GM12864 (cell line): ENCODE data around the gene SCNN1A.

Experiments used
- DNase-seq: peaks from one replicate; pipeline ENCODE4 v3.0.0-alpha.2; 2011; ENCODE audit warnings: low read depth
- H3K4me3 ChIP-seq: 2 replicates; pipeline ENCODE4 v1.5.1; 2011; ENCODE audit warnings: mild to moderate bottlenecking, low read depth, low read length, control low read depth
- TF ChIP-seq, protein P1 (sequence below): IDR thresholded peaks from 2 replicates; pipeline ENCODE4 v1.5.1; 2011; ENCODE audit warnings: low read depth, mild to moderate bottlenecking, moderate library complexity, low read length, control low read depth, inconsistent platforms; ENCODE audit errors: missing control alignments

Gene SCNN1A

DNA sequence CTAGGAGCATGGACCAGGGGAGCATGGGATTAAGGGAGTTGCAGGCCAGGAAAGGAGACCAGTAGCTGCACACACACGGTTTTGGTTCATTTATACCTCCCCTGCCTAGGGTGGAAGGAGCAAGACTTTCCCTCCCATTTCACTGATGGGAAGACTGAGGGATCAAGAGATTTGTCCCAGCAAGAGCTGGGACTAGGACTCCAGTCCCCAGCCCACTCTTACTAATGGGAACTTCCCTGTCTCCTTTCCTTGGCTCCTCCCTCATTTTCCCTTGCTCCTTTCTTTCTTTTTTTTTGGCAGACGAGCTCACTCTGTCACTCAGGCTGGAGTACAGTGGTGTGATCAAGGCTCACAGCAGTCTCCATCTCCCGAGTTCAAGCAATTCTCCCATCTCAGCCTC, 13.0 kb downstream of the SCNN1A start:
- no peak for DNase-seq
- no peak overlapping the region for H3K4me3 ChIP-seq
- TF ChIP-seq, protein P1, sequence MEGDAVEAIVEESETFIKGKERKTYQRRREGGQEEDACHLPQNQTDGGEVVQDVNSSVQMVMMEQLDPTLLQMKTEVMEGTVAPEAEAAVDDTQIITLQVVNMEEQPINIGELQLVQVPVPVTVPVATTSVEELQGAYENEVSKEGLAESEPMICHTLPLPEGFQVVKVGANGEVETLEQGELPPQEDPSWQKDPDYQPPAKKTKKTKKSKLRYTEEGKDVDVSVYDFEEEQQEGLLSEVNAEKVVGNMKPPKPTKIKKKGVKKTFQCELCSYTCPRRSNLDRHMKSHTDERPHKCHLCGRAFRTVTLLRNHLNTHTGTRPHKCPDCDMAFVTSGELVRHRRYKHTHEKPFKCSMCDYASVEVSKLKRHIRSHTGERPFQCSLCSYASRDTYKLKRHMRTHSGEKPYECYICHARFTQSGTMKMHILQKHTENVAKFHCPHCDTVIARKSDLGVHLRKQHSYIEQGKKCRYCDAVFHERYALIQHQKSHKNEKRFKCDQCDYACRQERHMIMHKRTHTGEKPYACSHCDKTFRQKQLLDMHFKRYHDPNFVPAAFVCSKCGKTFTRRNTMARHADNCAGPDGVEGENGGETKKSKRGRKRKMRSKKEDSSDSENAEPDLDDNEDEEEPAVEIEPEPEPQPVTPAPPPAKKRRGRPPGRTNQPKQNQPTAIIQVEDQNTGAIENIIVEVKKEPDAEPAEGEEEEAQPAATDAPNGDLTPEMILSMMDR = no peak

DNA sequence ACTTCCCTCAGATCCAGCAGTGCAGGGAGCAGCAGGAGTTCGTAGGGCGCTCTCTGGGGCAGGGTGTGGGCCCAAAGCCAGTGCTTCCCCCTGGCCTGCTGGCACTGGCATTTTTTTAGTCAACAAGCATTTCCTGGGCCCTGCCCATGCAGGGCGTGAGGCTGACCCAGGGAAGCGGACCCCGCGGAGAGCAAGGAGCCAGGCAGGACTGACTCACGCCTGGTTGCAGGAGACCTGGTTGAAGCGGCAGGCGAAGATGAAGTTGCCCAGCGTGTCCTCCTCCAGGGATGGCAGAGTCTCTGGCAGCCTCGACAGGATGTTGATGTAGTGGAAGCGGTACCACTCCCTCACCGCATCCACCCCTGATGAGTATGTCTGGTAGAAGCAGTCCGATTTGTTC, 13.5 kb downstream of the SCNN1A start:
- TF ChIP-seq, protein P1 = no peak
- no peak overlapping the region for H3K4me3 ChIP-seq
- no peak for DNase-seq

DNA sequence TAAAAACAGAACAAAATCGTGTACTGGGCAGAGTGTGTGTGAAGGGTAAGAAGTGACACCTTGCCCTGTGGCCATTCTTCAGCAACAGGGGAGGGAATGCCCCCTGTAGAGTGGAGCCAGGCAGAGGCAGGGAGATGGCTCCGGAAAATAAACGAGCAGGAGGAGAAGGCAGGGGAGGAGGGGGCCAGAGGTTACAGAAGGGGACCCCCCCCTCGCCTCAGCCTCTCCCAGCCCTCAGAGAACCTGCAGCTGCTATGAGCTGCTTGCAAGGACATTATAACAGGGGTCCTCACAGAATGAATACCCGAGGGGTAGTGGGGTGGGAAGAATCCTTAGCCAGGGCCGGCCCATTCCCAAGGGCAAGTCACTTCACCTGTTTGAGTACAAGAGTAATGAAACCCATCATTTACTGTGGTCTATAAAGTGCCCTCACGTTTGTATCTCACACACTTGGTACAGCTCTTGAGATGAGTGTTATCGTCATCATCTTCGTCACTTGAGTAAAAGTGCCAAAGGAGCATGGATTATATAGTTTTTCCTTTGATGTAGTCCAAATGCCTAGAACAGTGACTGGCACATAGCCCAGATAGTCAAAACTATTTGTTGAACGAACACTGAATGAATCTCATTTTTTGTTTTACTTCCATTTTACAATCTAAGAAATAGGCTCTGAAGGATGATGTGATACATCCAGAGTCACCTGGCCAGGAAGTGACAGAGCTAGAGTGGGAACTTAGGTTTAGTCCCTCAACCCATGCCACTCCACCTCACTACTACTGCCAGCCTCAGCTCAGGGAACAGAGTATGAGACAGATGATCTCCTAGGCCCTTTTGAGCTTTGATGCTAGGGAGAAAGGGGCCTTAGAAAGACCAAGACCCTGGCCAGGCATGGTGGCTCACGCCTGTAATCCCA, 14.5 kb downstream of the SCNN1A start:
- TF ChIP-seq, protein P1 = no peak
- no peak for DNase-seq
- no peak overlapping the region for H3K4me3 ChIP-seq

DNA sequence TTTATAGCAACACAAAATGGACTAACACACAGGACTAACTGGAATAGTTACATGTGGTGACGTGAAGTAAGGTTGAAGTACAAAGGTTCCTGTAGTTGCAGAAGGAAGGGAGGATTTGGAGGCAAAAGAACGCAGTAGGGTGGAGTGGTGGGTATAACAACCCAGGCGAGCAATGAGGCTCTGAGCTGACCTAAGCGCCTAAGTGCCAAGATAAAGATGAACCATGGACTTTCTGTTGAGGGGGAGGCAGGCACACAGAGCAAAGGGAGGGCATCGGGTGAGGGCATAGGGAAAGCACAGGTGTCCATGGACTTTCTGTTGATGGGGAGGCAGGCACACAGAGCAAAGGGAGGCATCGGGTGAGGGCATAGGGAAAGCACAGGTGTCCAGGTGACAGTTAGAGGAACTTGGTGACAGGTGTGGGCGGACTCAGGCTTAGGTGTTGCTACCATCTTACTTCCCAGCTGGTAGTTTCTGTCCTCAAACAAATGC, 15.2 kb downstream of the SCNN1A start:
- DNase-seq = no peak
- no peak overlapping the region for H3K4me3 ChIP-seq
- TF ChIP-seq, protein P1 = no peak

DNA sequence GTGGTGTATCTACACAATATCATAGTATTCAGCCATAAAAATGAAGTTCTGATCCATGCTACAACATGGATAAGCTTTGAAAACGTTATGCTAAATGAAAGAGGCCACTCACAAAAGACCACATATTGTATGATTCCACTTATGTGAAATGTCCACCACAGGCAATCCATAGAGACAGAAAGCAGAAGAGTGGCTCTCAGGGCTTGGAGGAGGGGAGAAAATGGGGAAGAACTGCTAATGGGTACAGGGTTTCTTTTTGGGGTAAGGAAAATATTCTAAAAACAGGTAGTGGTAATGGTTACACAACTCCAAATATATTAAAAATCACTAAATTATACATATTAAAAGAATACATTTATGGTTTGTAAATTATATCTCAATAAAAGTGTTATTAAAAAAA, 16.5 kb downstream of the SCNN1A start:
- no peak overlapping the region for H3K4me3 ChIP-seq
- no peak for DNase-seq
- TF ChIP-seq, protein P1 = no peak

DNA sequence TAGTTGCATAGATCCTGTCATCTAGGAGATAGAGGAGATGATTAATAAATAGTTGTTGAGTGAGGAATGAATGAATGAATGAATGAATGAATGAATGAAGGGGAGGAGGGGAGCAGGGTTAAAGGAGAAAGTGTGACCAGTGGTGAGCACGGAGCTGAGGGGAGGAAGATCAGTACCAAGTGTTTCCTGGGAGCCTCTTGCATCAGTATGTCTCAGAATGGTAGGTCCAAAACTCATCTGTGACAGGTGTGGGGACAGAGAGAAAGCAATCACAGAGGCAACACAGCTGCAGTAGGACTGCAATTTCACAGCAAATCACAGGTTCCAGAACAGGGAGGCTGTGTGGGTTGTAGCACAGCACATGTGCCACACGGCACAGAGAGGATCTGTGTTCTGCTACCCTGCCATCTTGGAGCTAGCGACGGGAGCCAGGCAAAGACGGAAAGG, 19.0 kb downstream of the SCNN1A start:
- no peak for DNase-seq
- TF ChIP-seq, protein P1 = no peak
- H3K4me3 ChIP-seq = no peak overlapping the region
